GM20431 (cell line): ENCODE results near the gene MROH7.
"Not testable (repeated sequence)": the region's sequence is repeated elsewhere in the genome, so short reads cannot be mapped to it uniquely, and the experiment has no call there.

Source experiments
- in situ Hi-C: fragments of 300-500 bp; cut with MseI, MboI; formaldehyde crosslinking; loops from one replicate; pipeline ENCODE4 v1.15.0; 2020; ENCODE audit warnings: low sequenced_read_pairs; ENCODE audit not compliant: unreplicated experiment

MROH7 gene

DNA sequence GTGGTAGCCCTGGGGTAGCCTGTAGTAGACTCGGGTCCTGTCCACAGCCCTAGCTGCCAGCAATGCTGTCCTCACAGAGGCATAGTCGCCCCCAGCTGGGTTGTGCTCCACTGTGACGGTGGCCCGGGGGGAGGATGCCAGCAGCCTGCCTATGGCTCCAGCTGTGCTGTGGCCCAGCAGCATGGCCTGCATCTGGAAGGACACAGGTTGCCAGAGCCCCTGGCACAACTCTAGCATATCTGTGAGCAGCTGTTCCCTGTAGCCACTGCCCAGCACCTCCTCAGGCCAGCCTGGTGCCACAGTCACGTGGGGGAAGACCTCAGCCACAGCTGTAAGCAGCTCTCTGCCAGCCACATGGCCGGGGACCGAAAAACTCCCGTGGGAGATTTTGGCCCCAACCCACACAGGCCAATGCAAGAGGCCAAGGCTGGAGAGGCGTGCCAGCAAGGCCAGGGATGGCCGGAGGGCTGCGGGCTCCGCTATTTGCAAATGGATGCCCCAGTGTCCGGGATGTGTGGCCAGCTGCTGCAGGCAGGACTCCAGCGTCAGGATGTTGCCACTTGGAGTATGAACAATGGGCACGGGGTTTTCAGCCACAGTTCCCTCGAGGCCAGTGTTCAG lies 32.2 kb upstream of the MROH7 start:
- in situ Hi-C loops, result no loop called here

DNA sequence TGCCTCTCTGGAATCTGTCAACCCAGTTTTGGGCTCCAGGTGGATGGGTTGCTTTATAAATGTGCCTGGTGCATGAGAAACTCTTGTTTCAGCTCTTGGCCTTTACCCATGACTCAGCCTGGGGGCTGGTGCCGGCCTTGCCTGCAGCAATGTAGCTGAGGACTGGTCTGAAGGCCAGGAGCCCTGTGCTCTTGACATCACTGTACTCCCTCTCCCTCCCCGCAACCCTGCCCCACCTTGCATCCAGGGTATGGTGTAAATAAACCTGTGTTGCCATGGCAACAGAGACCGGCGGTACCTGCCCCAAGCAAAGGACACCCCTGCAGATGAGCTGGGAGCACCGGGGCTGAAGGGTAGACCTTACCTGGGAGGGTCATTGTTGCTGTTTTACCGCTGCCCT lies 31.5 kb upstream of the MROH7 start:
- in situ Hi-C loops, result no loop called here

DNA sequence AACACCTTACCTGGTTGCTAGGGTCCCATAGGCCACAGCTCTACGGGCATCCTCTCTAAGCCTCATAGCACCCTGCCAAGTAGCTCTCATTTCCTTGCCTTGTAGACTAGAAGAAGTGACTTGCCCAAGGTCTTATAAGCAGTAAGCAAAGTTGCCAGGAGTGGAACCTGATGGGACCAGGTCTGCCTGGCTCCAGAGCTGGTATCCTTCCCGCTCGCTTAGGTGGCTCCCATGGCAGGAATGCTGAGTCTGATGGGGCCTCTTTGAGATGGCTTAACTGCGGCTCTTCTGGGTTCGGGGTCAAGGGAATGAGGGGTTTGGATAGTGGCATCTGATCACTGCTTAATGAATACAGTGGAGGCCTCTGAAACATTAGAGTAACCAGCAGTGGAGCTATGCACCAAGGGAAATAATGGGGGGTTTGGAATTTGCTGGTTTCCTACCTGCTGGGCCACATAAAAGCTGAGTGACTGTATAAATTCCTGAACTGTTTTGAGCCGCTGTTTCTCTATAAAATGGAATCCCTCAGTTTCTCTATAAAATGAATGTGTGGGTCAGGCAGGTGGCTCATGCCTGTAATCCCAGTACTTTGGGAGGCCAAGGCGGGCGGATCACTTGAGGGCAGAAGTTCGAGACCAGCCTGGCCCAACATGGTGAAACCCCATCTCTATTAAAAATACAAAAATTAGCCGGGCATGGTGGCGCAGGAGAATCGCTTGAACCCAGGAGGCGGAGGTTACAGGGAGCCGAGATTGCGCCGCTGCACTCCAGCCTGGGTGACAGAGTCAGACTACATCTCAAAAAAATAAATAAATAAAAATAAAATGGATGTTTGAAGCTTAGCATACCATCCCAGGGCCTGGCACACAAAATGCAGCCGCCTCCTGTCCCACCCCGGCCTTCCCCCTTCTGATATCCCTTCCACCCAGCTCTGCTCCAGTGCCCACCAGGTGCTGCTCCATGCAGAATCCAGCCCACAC lies 30.7 kb upstream of the MROH7 start:
- in situ Hi-C loops, result no loop called here

DNA sequence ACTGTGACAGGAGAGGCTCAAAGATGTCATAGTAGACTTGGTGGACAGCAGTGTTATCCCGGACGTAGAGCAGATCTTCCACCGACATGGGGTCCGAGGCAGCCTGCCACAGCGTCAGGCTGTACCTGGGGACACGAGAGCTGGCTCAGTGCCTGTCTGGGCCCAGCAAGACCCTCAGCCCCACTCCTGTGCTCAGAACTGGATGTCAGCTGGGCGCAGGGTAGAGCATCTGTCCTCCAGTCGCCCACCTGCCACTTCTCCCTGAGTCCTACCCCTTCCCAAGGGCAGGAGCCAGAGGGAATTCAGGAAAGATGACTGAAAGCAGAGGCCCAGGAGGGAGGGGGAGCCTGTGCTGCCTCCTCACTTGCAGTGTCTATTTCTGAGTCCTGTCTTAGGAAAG lies 30.0 kb upstream of the MROH7 start:
- in situ Hi-C loops, result no loop called here

DNA sequence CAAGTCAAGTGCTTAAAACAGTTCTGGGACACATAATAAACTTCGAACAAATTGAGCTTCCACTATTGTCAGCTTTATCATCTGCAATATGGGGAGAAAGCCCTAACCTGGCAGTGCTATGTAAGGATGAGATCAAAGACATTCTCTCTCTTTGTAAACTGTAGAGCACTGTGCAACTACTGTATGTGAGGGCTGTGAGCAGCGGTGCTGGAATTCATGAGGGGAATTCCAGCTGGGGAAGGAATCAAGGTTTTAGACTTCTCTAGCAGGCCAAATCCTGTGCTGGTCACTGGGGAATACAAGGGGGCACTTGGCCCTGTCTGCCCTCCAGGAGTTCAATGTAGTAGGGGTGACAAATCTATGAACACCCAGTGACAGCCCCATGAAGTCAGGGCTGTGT lies 27.6 kb upstream of the MROH7 start:
- in situ Hi-C loops, result no loop called here

DNA sequence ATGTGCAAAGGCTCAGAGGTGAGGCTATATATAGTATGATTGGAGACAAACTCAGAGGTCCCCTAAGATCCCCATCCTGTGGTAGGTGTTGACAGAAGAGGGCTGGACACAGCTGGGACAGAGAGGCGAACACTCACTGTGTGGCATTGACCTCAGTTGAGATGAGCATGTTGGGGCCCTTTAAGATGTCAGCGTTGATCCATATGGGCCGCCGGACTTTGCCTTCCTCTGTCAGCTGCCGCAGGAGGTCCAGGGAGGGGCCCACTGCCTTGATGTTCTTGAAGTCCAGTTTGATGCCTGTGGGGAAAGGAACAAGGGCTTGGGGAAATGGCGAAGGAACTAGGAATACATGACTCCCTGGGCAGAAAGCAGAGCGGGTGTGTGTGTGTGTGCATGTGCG lies 27.0 kb upstream of the MROH7 start:
- in situ Hi-C loops, result no loop called here

DNA sequence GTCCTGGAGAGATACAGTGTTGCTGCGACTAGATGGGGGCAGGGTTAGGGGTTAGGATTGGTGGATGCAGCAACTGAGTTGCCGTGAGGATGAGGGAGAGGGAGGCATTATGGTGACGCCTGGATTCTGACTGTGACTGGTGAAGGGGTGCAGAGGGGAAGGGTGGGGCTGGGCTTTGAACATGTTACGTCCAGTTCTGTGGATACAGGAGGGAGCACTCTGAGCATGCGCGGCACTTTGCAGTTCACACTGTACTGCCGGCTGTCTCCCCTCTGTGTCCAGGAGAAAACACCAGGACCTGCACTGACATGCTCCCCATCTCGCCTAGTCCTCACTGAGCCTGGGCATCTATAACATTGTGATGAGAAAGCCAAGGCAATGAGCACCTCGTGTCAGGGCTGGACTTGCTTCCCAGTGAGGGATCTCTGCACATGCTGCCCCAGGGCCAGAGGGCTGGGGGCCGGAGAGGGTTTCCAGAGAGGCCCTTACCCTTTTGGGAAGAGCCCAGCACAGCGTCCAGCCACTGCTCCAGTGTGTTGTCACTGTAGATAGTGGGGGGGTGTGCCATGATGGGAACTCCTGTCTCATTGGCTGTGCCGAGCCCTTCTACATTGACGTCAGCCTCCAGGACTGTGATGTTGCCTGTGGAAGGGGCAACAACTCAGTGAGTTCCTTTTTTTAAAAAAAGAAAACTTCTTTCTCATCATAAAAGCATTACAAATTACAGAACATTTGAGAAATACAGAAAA lies 25.9 kb upstream of the MROH7 start:
- in situ Hi-C loops, result no loop called here

DNA sequence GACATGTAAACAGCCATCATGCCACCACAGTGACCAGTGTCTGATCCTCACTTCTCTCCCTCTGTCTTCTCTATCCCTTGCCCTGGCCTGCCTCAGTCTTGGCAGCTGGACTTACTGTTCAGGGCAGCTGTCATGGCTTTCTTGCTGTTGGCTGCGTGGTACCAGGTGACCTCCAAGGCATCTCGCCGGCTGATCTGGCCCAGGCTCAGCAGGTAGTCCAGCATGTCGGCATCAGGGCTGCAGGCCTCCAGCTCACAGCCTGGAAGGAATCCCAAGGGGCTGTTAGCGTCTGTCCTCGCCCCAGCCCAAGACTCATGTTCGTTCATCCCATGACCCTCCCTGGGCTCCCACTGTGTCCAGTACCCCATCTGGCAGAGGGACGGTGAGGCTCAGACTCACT lies 21.8 kb upstream of the MROH7 start:
- in situ Hi-C loops, result no loop called here

DNA sequence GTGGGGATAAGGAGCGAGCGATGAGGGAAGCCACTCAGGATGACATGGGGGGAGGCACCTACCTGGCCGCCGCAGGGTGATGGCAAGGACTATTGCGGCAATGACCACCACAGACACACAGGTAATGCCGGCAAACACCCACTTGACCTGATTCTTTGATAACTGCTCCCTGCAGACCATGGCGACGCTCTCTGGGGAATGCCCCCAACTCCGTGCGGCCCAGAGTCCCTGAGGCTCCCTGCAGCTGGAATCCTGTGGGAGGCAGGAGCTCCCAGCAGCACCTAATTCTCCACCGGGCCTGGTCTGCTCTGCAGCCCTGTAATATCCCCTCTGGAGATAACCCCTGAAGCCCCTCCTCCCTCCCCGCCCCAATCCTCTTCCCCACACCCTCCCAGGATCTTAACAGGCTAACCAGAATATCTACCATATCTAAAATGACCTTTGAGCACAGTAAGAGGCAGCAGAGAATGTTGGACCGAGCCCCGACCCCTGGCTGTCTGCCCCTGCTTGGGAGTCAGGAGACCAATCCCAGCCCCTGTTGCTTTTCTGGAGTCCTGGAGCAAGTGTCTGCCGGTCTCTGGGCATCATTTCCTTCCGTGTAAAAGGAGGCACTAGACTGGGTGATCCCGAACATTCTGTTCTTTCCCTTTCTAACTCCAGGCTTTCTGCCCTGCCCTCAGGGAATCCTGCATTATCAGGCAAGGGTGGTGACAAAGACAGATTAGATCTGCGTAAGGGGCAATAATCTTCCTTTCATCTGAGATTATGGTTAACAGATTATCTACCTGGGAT lies 18.2 kb upstream of the MROH7 start, which contains the start of gene FAM151A:
Gene FAM151A, minus strand, starts transcription at position 310 of the 792 bp plus-strand sequence. Its CDS starts 130 bp downstream, at position 180.
- in situ Hi-C loops, result no loop called here

DNA sequence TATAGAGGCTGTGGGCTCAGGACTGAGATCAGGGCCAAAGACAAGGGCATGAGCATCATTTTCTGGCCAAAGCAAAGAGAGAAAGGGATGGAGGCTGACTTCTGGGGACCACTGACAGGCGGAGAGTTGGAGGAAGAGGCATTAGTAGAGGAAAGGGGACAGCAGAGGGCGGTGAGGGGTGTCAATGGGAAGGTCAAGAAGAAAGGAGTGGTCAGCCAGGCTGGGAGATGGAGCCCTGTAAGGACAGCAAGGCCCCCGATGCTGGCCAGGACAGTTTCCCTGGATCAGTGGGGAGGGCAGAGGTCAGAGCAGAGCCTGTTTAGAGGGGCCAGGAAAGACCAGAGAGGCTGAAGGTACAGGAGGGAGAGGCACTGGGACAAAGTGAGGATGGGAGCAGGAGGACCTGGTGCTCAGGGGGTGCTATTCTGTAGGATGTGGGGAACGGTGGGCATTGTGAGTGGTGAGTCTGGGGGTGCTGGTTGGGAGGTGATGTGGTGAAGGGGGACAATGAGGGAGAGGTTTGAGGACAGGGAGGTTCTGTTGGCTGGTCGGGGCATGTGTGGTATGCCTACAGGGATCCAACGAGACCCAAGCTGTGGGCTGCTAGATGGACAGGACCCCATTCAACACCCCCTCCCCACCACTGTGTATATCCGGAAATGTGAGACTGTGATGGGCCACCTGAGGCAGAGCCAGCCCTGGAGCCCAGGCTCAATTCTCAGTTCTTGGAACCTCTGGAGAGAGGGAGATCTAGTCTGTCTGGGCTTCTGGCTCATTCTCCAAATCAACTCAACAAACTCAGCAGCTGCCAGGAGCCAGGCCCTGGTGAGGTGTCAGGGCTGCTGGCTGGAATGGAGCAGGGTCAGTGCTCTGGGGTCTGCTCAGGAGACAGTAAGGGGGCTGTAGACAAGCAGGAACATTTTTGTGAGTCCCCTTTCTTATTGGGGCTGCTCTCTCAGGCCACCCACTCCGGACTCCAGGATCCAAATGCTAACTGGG lies 16.8 kb upstream of the MROH7 start:
- in situ Hi-C loops, result no loop called here

DNA sequence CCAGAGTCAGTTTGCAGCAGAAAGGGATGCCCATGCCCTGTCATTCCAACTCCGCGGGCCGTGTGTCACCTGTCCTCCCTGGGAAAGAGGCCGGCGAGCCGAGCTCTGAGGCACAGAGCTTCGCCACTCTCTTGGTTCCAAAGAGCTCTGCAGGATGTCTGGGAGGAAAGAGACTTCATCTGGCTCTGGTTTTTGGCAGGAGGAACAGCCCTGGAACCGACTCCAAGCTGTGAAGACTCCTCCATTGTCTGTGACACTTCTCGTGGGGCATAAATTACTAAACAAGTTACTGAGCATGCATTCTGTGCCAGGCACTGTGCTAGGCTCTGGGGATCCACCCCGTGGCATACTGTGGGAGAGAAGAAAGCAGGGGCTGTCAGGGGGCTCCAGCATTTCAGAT lies 14.4 kb upstream of the MROH7 start:
- in situ Hi-C loops, result no loop called here

DNA sequence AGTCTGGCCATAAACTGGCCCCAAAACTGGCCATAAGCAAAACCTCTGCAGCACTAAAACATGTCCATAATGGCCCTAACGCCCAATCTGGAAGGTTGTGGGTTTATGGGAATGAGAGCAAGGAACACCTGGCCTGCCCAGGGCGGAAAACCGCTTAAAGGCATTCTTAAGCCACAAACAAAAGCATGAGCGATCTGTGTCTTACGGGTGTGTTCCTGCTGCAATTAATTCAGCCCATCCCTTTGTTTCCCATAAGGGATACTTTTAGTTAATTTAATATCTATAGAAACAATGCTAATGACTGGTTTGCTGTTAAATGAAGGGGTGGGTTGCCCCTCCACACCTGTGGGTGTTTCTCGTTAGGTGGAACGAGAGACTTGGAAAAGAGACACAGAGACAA lies 5.8 kb upstream of the MROH7 start:
- in situ Hi-C loops, result not testable (repeated sequence)

DNA sequence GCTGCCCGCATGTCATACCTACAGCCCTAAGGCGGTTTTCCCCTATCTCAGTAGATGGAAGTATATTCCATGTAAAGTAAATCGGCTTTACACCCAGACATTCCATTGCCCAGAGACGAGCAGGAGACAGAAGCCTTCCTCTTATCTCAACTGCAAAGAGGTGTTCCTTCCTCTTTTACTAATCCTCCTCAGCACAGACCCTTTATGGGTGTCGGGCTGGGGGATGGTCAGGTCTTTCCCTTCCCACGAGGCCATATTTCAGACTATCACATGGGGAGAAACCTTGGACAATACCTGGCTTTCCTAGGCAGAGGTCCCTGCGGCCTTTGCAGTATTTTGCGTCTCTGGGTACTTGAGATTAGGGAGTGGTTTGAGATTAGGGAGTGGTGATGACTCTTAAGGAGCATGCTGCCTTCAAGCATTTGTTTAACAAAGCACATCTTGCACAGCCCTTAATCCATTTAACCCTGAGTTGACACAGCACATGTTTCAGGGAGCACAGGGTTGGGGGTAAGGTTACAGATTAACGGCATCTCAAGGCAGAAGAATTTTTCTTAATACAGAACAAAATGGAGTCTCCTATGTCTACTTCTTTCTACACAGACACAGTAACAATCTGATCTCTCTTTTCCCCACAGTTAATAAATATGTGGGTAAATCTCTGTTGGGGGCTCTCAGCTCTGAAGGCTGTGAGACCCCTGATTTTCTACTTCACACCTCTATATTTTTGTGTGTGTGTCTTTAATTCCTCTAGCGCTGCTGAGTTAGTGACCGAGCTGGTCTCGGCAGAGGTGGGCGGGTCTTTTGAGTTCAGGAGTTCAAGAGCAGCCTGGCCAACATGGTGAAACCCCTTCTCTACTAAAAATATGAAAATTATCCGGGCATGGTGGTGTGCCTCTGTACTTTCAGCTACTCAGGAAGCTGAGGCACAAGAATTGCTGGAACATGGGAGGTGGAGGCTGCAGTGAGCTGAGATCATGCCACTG lies 4.8 kb upstream of the MROH7 start:
- in situ Hi-C loops, result not testable (repeated sequence)

DNA sequence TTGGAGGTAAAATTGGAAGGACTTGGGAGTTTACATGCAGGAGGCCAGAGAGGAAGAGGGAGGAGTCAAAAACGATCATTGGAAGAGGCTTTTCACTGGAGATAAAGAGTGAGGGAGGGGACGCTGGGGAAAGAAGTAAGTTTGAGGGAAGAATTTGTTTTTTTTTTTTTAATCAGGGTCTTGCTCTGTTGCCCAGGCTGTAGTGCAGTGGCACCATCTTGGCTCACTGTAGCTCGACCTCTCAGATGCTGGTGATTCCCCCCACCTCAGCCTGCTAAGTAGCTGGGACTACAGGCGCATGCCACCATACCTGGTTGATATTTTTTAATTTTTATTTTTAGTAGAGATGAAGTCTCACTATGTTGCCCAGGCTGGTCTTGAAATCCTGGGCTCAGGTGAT lies 1.2 kb upstream of the MROH7 start:
- in situ Hi-C loops, result no loop called here

DNA sequence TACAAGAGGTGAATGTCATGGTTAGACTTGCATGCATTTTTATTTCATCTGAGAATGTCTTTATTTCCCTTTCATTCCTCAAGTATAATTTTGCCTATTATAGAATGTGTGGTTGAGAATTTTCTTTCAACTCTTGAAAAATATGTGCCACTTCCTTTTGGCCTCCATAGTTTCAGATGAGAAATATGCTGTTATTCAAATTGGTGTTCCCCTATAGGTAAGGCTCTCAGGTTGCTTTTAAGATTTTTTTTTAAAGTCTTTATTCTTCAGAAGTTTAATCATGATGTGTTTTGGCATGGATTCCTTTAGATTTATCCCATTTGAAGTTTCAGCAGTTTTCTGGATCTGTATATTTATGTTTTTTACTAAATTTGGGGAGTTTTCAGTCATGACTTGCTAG lies 2.1 kb downstream of the MROH7 start:
- in situ Hi-C loops, result no loop called here

DNA sequence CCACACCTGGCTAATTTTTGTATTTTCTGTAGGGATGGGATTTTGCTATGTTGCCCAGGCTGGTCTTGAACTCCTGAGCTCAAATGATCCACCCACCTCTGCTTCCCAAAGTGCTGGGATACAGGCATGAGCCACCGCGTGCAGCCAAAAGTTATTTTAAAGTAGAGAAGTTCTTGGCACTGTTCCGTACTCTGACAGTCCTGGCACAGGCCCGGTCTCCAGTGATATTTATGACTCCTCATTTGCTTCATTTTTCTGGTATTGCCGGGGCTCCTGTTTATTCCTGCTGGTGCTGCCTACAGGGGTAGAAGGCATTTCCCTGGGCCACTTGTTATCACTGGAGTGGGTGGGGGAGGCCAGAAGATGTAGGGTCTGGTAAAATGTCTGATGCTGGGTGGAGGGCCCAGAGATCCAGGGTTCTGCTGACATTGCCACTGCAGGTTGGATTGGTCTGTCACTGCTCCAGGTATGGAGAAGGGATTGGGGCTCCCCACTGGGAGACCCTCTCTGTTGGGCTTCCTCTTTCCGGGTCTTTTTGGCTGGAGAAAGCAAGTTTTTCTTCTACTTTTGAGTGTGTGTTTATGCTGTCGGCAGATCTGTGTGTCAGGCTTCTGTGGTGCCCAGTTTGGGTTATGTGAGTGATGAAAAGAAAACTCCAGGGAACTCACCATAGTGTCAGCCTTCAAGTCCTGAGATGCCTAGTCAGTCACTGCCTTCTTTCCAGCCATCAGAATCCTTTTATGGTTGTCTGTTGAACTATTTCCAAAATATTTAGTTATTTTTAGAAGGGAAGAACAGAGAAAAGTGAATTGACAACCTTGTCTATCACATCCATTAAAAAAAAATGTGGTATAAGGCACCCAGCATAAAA lies 4.5 kb downstream of the MROH7 start:
- in situ Hi-C loops, result no loop called here
